H9 (cell line): Measurements from ENCODE around the gene KIF13A. TPM values are rescaled to one million over a fixed set of nuclear protein-coding genes. Genes with fewer than 3 reads are reported as not detected.

Source experiments
- DNase-seq: peaks from one replicate; pipeline ENCODE4 v3.0.0-alpha.2; 2017
- H2AFZ ChIP-seq: one replicate; pipeline ENCODE4 v1.6.1; 2013; ENCODE audit warnings: mild to moderate bottlenecking, low read length, control low read depth, moderate library complexity
- H2AK5ac ChIP-seq: 2 replicates; pipeline ENCODE4 v1.6.1; 2013; ENCODE audit warnings: low read length, control low read depth, mixed read lengths; ENCODE audit not compliant: insufficient read length
- H2BK120ac ChIP-seq: one replicate; pipeline ENCODE4 v1.6.1; 2013; ENCODE audit warnings: low read depth, mild to moderate bottlenecking, low read length, control low read depth, inconsistent platforms; ENCODE audit not compliant: poor library complexity, severe bottlenecking
- H2BK12ac ChIP-seq: 2 replicates; pipeline ENCODE4 v1.6.1; 2013; ENCODE audit warnings: low read length, control low read depth, mixed read lengths, low read depth; ENCODE audit not compliant: insufficient read length
- H2BK15ac ChIP-seq: 2 replicates; pipeline ENCODE4 v1.6.1; 2013; ENCODE audit warnings: low read depth, low read length, control low read depth
- H2BK20ac ChIP-seq: one replicate; pipeline ENCODE4 v1.6.1; 2013; ENCODE audit warnings: low read depth, mild to moderate bottlenecking, low read length, control low read depth, inconsistent platforms; ENCODE audit not compliant: poor library complexity, severe bottlenecking
- H2BK5ac ChIP-seq: 2 replicates; pipeline ENCODE4 v1.6.1; 2013; ENCODE audit warnings: low read length, control low read depth, mixed read lengths; ENCODE audit not compliant: insufficient read length
- H3K14ac ChIP-seq: 2 replicates; pipeline ENCODE4 v1.6.1; 2013; ENCODE audit warnings: low read length, control low read depth; ENCODE audit not compliant: insufficient read depth
- H3K18ac ChIP-seq: 2 replicates; pipeline ENCODE4 v1.6.1; 2013; ENCODE audit warnings: low read depth, mild to moderate bottlenecking, mixed read lengths, low read length, control low read depth; ENCODE audit not compliant: insufficient read length
- H3K23ac ChIP-seq: 2 replicates; pipeline ENCODE4 v1.6.1; 2013; ENCODE audit warnings: low read length, control low read depth, mixed read lengths, low read depth; ENCODE audit not compliant: insufficient read length
- H3K23me2 ChIP-seq: 2 replicates; pipeline ENCODE4 v1.6.1; 2013; ENCODE audit warnings: low read depth, mild to moderate bottlenecking, mixed read lengths, low read length, control low read depth; ENCODE audit not compliant: insufficient read length, poor library complexity, severe bottlenecking
- H3K27ac ChIP-seq: 2 replicates; pipeline ENCODE4 v1.5.1; 2013; ENCODE audit warnings: low read length, control low read depth, mixed read lengths, low read depth; ENCODE audit not compliant: insufficient read length
- H3K27me3 ChIP-seq: 2 replicates; pipeline ENCODE4 v1.6.1; 2013; ENCODE audit warnings: low read length, control low read depth, inconsistent platforms; ENCODE audit not compliant: insufficient read depth
- H3K4ac ChIP-seq: 2 replicates; pipeline ENCODE4 v1.6.1; 2013; ENCODE audit warnings: low read depth, mild to moderate bottlenecking, control low read depth, inconsistent platforms, low read length, moderate library complexity
- H3K4me1 ChIP-seq: 2 replicates; pipeline ENCODE4 v1.6.1; 2013; ENCODE audit warnings: low read length, control low read depth, inconsistent platforms; ENCODE audit not compliant: insufficient read depth
- H3K4me2 ChIP-seq: 2 replicates; pipeline ENCODE4 v1.6.1; 2013; ENCODE audit warnings: low read length, control low read depth, mixed read lengths; ENCODE audit not compliant: insufficient read length, insufficient read depth
- H3K56ac ChIP-seq: 2 replicates; pipeline ENCODE4 v1.6.1; 2013; ENCODE audit warnings: low read depth, mild to moderate bottlenecking, mixed read lengths, low read length, control low read depth; ENCODE audit not compliant: insufficient read length
- H3K79me1 ChIP-seq: 2 replicates; pipeline ENCODE4 v1.6.1; 2013; ENCODE audit warnings: low read depth, mild to moderate bottlenecking, moderate library complexity, low read length, control low read depth, inconsistent platforms; ENCODE audit not compliant: insufficient read depth, poor library complexity, severe bottlenecking
- H3K79me2 ChIP-seq: 2 replicates; pipeline ENCODE4 v1.6.1; 2013; ENCODE audit warnings: low read length, control low read depth, inconsistent platforms; ENCODE audit not compliant: insufficient read depth
- H3K9ac ChIP-seq: 2 replicates; pipeline ENCODE4 v1.6.1; 2013; ENCODE audit warnings: low read length, control low read depth, mixed read lengths; ENCODE audit not compliant: insufficient read length; ENCODE audit errors: extremely low read depth
- H3K9me3 ChIP-seq: one replicate; pipeline ENCODE4 v1.6.1; 2013; ENCODE audit warnings: low read depth, low read length, inconsistent platforms; ENCODE audit not compliant: control insufficient read depth
- H3T11ph ChIP-seq: one replicate; pipeline ENCODE4 v1.6.1; 2013; ENCODE audit warnings: mild to moderate bottlenecking, low read length, control low read depth, inconsistent platforms
- H4K20me1 ChIP-seq: one replicate; pipeline ENCODE4 v1.6.1; 2013; ENCODE audit not compliant: control insufficient read depth, insufficient read length, insufficient read depth
- H4K5ac ChIP-seq: 2 replicates; pipeline ENCODE4 v1.6.1; 2013; ENCODE audit warnings: low read depth, mild to moderate bottlenecking, mixed read lengths, low read length, control low read depth; ENCODE audit not compliant: insufficient read length
- H4K8ac ChIP-seq: replicated peaks from 2 replicates; pipeline ENCODE4 v1.6.1; 2013; ENCODE audit warnings: low read length, control low read depth, mixed read lengths, low read depth; ENCODE audit not compliant: insufficient read length
- H4K91ac ChIP-seq: 2 replicates; pipeline ENCODE4 v1.6.1; 2013; ENCODE audit warnings: low read depth, mild to moderate bottlenecking, moderate library complexity, mixed read lengths, low read length, control low read depth; ENCODE audit not compliant: insufficient read length
- H3K27ac Mint-ChIP-seq, 3 experiments: 2 replicates in 2 of 3; 3 replicates in 1 of 3; pipeline ENCODE4 v1.8.0; 2020 to 2021; ENCODE audit warnings: mixed read lengths in 3 of 3, mild to moderate bottlenecking in 1 of 3, moderate library complexity in 1 of 3
- H3K27me3 Mint-ChIP-seq: 2 replicates; pipeline ENCODE4 v1.8.0; 2021; ENCODE audit warnings: low read depth, mild to moderate bottlenecking, moderate library complexity, mixed read lengths
- H3K36me3 Mint-ChIP-seq, 3 experiments: 2 replicates in 2 of 3; 3 replicates in 1 of 3; pipeline ENCODE4 v1.8.0; 2020 to 2021; ENCODE audit warnings: low read depth in 3 of 3, mixed read lengths in 3 of 3; ENCODE audit not compliant: insufficient read depth in 1 of 3
- H3K4me1 Mint-ChIP-seq, 2 experiments: 2 replicates each; pipeline ENCODE4 v1.8.0; 2020; ENCODE audit warnings: mixed read lengths in 2 of 2
- H3K4me3 Mint-ChIP-seq, 2 experiments: 2 replicates in 1 of 2; 3 replicates in 1 of 2; pipeline ENCODE4 v1.8.0; 2020 to 2021; ENCODE audit warnings: mild to moderate bottlenecking in 2 of 2, mixed read lengths in 2 of 2, moderate library complexity in 1 of 2
- H3K9me3 Mint-ChIP-seq, 2 experiments: 2 replicates in 1 of 2; 3 replicates in 1 of 2; pipeline ENCODE4 v1.8.0; 2020; ENCODE audit warnings: mild to moderate bottlenecking in 2 of 2, mixed read lengths in 2 of 2, moderate library complexity in 1 of 2
- CTCF ChIP-seq: fragments of 200-600 bp; sonication (generic); conservative IDR thresholded peaks from 3 replicates; pipeline ENCODE4 v1.8.0; 2021; ENCODE audit warnings: antibody characterized with exemption, mild to moderate bottlenecking
- WGBS: extraction: QIAGEN DNeasy Blood & Tissue Kit; methylation state at CpG from one replicate; pipeline ENCODE4 v1.1.7; 2013; ENCODE audit warnings: missing lambda C conversion rate, low lambda C conversion rate, mixed read lengths; ENCODE audit not compliant: insufficient read length; ENCODE audit errors: extremely low coverage; 5-methylcytosine and 5-hydroxymethylcytosine counted together
- total RNA-seq: library from RNA; stranded (reverse); gene quantifications from 2 replicates; pipeline ENCODE4 v1.2.1, GENCODE V29; 2021

Gene KIF13A
- total RNA-seq, 1 experiment from 2014 or later = 38.2 TPM

- H3K9me3 Mint-ChIP-seq = no peaks in the 10 kb centered on the region
- no peak overlapping the region for H3K56ac ChIP-seq
- no peak overlapping the region for H2AFZ ChIP-seq
- TF ChIP-seq CTCF = no peak
- H3K27ac ChIP-seq = no peak overlapping the region
- H4K20me1 ChIP-seq = no peaks in the 10 kb centered on the region
- no peaks in the 10 kb centered on the region for H3K79me1 ChIP-seq
- no peak overlapping the region for H3K18ac ChIP-seq
- no peaks in the 10 kb centered on the region for H3K36me3 Mint-ChIP-seq
- H3K79me2 ChIP-seq = no peaks in the 10 kb centered on the region
- no peak overlapping the region for H3K4me2 ChIP-seq
- H3K4me1 Mint-ChIP-seq = peaks cover 7 to 9% of the 10 kb centered on the region in 2 experiments
- no peak overlapping the region for H2BK15ac ChIP-seq
- no peaks in the 10 kb centered on the region for H3K27me3 ChIP-seq
- no peak for DNase-seq
- no peak overlapping the region for H3T11ph ChIP-seq
- H3K27ac Mint-ChIP-seq = no peak overlapping the region
- no peak overlapping the region for H3K4ac ChIP-seq
- H3K4me3 Mint-ChIP-seq = no peak overlapping the region
- H3K14ac ChIP-seq = no peak overlapping the region
- H3K23ac ChIP-seq = no peak overlapping the region
- no peak overlapping the region for H2BK5ac ChIP-seq
- H3K4me1 ChIP-seq = no peaks in the 10 kb centered on the region
- WGBS = no CpG with 5 or more reads among the region's 3 CpGs
- no peak overlapping the region for H4K8ac ChIP-seq
- no peak overlapping the region for H2AK5ac ChIP-seq
- H3K9ac ChIP-seq = no peak overlapping the region
- no peaks in the 10 kb centered on the region for H3K9me3 ChIP-seq
- no peak overlapping the region for H4K5ac ChIP-seq
- H4K91ac ChIP-seq = no peak overlapping the region
- H2BK20ac ChIP-seq = no peak overlapping the region
- H3K23me2 ChIP-seq = no peaks in the 10 kb centered on the region
- peaks cover 13% of the 10 kb centered on the region for H3K27me3 Mint-ChIP-seq
- no peak overlapping the region for H2BK12ac ChIP-seq
- no peak overlapping the region for H2BK120ac ChIP-seq
Measured at GRCh38 chr6:17998003-17998402, 10.6 kb upstream of the KIF13A start.
